ENCODE measurements around the gene AFF1.
A peak's percentile ranks its signal among the peaks of the same experiment; 100 is the strongest.
"Not testable (repeated sequence)": the region's sequence is repeated elsewhere in the genome, so short reads cannot be mapped to it uniquely, and the experiment has no call there.

Gene AFF1

GRCh38 chr4:87031920-87032319 lies 97.1 kb downstream of the AFF1 start:
- no peak for TF ChIP-seq CTCF (IDR thresholded peaks at IDR 0.05; ENCODE audit: borderline replicate concordance, insufficient read depth, low read depth, low read length)
- H3K4me3 ChIP-seq (ENCODE audit: low read depth, low read length) = no peak overlapping the region

GRCh38 chr4:87032884-87033533 lies 98.2 kb downstream of the AFF1 start:
- no peak overlapping the region for H3K4me3 ChIP-seq (ENCODE audit: low read depth, low read length)
- TF ChIP-seq CTCF (IDR thresholded peaks at IDR 0.05; ENCODE audit: borderline replicate concordance, insufficient read depth, low read depth, low read length) = no peak

GRCh38 chr4:87033902-87034301 lies 99.1 kb downstream of the AFF1 start:
- peak; percentile 21; the same call in 1 of the 2 replicates for TF ChIP-seq CTCF (IDR thresholded peaks at IDR 0.05; ENCODE audit: borderline replicate concordance, insufficient read depth, low read depth, low read length)
- no peak overlapping the region for H3K4me3 ChIP-seq (ENCODE audit: low read depth, low read length)

GRCh38 chr4:87034527-87034926 lies 99.7 kb downstream of the AFF1 start:
- no peak for TF ChIP-seq CTCF (IDR thresholded peaks at IDR 0.05; ENCODE audit: borderline replicate concordance, insufficient read depth, low read depth, low read length)
- H3K4me3 ChIP-seq (ENCODE audit: low read depth, low read length) = no peak overlapping the region

- TF ChIP-seq CTCF (IDR thresholded peaks at IDR 0.05; ENCODE audit: borderline replicate concordance, insufficient read depth, low read depth, low read length) = no peak
- H3K4me3 ChIP-seq (ENCODE audit: low read depth, low read length) = no peak overlapping the region
Observed at GRCh38 chr4:87035881-87036509, 101.2 kb downstream of the AFF1 start.

- no peak for TF ChIP-seq CTCF (IDR thresholded peaks at IDR 0.05; ENCODE audit: borderline replicate concordance, insufficient read depth, low read depth, low read length)
- H3K4me3 ChIP-seq (ENCODE audit: low read depth, low read length) = no peak overlapping the region
Observed at GRCh38 chr4:87036713-87037112, 101.9 kb downstream of the AFF1 start.

GRCh38 chr4:87037171-87037570 lies 102.4 kb downstream of the AFF1 start:
- H3K4me3 ChIP-seq (ENCODE audit: low read depth, low read length) = not testable (repeated sequence)
